HG03439 (cell line): ENCODE data around the gene THAP4.
A peak's percentile ranks its signal among the peaks of the same experiment; 100 is the strongest.

Experiments
- ATAC-seq: cut with Tn5 transposase; IDR thresholded peaks from one replicate; pipeline ENCODE4 v1.9.1; 2021; ENCODE audit warnings: mild to moderate bottlenecking, moderate library complexity; ENCODE audit not compliant: unreplicated experiment

Gene THAP4, protein sequence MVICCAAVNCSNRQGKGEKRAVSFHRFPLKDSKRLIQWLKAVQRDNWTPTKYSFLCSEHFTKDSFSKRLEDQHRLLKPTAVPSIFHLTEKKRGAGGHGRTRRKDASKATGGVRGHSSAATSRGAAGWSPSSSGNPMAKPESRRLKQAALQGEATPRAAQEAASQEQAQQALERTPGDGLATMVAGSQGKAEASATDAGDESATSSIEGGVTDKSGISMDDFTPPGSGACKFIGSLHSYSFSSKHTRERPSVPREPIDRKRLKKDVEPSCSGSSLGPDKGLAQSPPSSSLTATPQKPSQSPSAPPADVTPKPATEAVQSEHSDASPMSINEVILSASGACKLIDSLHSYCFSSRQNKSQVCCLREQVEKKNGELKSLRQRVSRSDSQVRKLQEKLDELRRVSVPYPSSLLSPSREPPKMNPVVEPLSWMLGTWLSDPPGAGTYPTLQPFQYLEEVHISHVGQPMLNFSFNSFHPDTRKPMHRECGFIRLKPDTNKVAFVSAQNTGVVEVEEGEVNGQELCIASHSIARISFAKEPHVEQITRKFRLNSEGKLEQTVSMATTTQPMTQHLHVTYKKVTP

DNA sequence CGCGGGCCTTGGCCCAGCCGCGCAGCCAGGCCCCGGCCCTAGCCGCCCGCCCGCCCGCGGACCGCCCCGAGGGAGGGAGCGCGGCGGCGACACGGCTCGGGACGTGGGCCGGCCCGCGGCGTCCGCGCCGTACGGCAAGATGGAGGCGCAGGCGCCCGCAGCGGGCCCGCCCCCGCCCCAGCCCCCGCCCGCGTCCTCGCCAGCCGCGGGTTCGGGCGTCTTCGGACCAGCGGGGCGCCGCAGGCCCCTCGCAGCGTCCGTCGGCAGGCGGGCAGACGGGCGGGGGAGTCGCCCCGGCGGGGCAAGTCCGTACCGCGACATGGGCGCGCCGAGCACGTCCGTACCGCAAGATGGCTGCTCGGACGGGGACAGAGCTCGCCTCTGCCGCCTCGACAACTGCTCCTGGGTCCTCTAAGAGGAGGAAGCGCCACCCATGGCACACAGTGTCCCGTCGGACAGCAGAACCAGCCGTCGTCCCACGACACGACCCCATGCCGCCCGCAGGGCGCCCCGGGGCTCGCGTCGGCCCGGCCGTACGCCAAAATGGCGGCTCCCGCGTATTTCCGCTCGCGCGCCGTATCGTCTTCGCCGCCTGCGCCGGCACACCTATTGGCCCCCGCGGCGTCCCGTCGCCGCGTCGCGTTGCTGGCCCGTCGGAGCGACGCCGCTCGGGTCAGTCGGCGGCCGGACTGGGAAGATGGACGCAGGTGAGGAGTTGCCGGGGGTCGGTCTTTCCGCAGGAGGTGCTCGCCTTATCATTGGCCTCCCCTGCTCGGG is at the start of gene THAP4, which contains the start of gene ATG4B:
Gene THAP4, minus strand, starts transcription at position 141 of the 777 bp plus-strand sequence. CDS start 141 bp downstream, outside the sequence.
Gene ATG4B, plus strand, starts transcription at position 676 of the 777 bp plus-strand sequence. Its CDS starts 22 bp downstream, at position 698.
- ATAC-seq: peak; percentile 69

DNA sequence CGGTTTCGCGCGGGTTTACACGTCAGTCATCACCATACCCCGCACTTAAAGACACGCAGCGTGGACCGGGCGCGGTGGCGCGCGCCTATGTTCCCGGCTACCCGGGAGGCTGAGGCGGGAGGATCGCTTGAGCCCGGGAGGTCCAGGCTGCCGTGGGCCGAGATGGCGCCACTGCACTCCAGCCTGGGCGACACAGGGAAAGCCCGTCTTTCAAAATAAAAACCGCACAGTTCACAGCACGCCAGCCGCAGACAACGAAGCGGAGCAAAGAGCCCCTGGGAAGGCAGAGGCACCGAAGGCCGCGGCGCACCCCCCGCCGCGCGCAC is 49.3 kb upstream of the THAP4 start:
- ATAC-seq: peak; percentile 25

DNA sequence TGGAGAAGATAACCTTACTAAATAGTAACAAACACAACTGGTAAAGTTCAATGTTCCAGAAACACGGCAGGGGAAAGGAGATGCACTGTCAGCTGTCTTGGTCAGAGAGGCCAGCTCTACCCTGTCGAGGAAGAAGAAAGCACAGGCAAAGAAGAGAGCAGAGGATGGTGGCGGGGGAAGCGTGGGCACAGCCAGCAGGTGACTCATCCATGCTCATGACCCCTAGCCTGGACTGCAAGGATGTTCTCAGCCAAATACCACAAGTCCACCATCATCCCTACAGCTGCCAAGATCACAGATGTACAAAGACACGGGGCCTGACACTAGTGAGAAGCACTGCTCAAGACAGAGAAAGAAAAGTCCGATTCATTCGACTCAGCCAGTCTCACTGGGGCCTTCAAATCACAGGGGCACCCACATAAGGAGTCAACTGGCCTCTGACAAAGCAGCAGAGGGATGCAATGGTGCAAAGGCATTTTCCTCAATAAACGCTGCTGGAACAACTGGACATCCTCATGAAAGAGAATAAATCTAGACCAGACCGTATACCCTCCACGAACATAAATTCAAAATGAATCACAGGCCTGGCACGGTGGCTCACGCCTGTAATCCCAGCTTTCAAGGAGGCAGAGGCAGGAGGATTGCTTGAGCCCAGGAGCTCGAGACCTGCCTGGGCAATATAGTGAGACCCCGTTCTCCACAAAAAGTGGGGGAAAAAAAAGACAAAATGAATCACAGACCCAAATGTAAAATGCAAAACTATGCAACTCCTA is 44.1 kb upstream of the THAP4 start:
- no peak for ATAC-seq

DNA sequence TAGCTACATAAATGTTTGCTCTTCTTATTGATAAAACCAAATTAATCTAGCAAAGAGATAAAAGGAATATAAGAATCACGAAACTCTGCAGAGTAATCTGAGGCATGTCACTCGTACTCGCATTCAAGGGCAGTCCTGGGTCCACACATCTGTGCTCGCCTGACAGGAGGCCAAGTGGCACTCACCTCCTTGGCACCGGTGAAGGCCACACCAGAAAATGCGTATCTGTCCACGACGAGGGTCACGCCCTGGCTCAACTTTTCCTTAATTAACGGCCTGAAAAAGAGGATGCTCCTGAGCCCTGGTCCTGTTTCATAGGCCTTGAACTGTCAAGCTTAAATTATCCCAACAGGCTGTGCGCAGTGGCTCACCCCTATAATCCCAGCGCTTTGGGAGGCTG is 43.1 kb upstream of the THAP4 start:
- no peak for ATAC-seq

DNA sequence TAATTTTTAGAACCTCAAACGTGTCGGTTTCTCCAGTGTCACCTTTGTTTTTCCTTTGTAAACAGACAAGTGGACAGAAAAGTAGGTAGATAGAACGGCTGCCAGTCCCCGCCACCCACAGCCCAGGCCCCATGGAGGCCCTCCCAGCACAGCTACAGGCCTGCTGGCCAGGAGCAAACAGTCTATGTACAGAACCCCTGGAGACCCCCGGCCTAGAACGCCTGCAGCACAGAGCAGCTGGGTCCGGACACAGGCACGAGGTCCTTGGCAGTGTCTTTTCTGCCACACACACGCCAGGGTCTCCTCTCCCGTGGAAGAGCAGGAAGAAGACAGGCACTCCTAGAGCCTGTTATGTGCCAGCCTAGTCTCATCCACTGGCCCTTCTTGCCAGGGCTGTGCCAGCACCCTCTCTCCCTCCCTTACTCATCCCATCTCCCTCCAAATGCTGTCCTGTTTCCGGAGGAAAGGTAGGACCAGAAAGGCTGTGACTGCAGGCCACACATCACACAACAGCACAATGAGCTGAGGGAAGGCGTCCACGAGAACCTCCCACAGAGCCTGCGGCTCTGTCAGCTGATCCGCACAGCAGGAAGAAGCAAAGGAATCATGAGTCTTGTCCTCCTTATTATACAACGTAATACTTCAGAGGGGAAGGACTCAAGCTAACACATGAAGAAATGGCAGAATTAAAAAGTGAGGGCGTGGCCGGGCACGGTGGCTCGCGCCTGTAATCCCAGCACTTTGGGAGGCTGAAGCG is 42.0 kb upstream of the THAP4 start:
- no peak for ATAC-seq

DNA sequence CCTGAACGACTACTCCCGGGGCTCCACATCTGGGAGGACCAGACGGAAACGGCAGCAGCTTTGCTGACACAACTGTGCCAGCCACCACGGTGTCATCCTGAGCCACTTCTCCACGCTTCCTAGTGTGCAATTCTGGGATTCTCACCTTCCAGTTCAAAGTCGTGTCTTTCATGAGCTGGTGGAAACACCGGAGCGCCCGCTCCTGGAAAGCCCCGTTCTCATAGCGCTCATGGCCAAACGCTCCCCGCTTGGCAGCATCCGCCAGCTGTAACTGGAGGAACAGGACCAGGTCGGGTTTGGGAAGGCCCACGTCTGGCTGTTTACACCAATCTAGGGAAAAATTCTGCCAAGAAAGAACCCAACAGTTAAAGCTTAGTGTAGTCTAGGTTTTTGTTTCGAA is 41.3 kb upstream of the THAP4 start:
- no peak for ATAC-seq

DNA sequence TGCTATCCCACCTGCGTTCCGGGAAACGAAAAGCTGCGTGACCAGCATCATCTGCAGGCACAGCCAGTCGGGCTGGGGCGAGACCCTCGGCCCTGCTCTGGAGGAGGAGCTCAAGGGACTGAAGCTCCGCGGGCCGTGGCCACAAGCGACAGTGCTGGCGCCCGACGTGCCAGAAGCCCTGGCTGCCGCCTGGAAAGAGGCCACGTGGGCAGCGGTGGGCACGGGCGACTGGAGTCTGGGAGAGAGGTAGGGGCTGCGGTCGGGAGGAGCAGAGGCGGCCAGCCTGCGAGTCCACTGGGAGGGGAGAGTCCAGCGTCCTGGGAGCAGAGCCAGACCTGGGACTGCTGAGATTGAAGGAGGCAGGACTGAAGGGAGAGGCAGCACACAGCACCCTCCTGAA is 40.4 kb upstream of the THAP4 start:
- no peak for ATAC-seq

DNA sequence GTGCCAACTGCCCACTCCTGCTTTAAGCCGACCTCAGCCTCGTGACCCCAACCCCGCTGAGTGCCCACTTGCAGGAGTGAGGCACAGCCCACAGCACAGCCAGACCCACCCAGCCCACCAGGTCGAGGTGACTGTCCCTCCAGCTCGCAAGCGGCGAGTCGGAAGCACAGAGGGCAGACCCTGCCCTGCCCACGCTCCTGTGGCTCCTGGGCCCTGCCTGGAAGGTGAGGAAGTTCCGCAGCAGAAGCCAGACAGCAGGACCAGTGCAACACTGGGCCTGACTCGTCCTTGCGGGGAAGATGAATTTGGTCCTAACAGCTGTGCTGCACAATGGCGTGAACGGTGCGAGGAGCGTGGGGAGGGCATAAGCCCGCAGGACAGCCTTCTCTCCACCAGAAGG is 39.7 kb upstream of the THAP4 start:
- ATAC-seq: no peak

DNA sequence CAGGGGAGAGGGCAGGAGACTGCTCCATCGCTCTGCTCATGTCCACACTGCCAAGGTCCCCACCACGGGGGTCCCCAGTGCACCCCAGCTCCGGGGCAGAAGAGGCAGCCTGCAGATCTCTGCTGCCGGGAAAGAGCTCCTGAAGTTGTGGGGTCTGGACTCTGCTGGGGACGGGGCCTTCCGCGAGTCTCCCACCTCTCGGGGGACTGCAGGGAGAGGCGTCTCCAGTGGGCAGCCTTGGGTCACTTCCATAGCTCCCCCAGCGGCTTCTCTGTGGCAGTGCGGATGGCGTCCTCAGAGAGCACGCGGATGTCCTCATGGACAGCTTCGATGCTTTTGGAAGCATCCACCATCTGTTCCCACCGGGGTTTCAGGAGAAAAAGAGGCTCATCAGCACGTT is 38.9 kb upstream of the THAP4 start:
- ATAC-seq: no peak

DNA sequence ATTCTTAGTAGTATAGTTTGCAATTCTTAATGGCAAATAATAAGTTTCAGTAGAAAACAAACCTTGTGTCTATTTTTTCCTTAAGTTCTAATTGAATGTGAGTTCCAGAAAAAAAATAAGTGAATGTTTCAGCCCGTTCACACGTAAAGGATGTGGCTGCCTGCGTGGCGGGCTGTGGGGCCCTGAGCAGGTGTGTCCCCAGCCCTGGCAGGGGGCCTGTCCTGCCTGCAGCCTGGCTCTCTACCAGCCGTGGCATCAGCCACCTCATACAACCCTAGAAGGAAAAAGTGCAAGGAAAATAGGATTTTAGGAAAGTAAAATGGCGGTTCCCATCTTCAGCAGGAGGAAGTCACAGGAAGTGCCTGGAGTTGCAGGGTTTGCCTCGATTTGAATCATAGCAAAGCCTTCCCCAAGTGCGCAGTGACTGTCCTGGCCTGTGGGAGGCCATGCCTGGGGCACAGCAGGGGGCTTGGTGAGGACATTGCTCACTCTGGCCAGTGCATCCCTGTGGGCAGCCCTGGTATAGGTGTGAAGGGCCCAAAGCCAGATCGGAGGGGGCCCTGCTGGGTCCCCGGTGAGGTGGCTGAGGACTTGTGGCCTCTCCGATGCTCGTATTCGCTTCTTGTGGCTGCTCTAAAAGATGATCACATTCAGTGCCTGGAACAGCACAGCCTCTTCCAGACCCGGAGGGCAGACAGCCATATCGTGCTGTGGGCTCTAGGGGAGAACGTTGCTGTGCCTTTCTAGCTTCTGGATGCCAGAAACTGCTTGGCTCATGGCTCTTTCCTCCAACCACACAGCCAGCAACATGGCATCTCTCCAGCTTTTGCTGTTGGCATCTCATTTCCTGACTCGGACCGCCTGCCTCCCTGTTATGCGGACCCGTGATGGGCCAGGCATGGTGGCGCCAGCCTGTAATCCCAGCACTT is 37.1 kb upstream of the THAP4 start:
- ATAC-seq: no peak

DNA sequence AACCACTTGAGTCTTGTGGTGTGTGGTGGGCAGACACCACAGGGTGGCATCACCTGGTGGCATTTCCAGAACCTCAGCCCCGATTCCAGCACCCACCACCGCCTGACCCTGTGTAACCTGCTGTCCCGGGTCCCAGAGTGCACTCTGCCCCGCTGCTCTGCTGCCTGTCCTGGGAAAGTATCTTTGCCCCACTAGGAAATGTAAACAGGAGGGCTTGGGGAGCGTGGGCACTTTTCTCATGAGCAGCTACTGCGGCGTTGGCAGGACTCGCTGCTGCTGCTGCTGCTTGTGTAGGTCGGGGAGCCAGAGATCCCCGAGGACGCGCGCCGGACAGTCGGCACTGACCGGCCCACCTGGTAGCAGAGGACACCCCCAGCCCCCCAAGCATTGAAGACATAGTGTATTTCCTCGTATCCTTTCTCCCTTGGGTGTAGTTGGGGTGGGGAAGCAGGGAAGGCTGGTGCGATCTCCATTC is 36.3 kb upstream of the THAP4 start:
- no peak for ATAC-seq

DNA sequence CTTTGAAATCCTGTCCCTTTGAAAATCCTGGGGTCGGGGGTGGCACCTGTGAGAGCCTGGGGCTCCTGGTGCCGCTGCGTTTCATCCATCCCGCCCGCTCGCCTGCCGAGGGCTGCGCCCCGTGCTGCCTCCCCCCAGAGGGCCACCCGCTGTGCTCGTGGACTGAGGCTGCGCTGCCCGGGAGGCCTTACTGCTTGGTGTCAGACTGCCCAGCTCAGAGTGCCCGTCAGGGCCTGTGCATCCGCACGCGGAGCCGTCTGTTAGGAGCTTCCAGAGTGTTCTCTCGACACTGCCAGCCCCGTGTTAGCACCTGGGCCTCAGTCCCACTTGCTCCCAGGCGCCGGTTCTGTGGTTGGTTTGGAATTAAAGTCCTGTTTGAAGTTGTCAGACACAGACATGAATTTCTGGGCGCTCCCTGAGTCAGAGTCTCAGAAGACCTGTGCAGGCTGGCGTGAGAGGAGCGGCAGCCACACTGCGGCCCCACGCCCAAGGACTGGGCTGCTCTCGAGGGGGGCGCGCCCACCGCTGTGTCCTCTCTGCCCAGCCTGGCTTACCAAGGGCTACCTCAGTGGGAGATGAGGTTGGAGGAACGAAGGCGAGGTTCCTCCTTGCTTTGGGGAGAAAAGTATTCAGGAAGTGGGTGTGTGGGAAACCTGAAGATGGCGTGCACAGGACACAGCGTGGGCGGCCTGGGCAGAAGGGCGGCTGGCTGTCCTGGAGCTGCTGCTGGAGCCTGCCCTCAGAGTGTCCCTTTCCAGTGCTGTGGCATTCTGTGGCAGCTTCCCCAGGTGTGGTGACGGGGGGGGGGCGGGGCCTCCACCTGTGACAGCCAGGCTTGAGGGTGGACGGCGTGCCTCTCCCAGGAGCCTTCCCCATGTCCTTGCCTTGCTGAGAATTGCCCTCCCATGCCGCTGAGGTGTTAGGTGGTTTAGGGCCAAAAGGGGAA is 35.6 kb upstream of the THAP4 start:
- no peak for ATAC-seq

DNA sequence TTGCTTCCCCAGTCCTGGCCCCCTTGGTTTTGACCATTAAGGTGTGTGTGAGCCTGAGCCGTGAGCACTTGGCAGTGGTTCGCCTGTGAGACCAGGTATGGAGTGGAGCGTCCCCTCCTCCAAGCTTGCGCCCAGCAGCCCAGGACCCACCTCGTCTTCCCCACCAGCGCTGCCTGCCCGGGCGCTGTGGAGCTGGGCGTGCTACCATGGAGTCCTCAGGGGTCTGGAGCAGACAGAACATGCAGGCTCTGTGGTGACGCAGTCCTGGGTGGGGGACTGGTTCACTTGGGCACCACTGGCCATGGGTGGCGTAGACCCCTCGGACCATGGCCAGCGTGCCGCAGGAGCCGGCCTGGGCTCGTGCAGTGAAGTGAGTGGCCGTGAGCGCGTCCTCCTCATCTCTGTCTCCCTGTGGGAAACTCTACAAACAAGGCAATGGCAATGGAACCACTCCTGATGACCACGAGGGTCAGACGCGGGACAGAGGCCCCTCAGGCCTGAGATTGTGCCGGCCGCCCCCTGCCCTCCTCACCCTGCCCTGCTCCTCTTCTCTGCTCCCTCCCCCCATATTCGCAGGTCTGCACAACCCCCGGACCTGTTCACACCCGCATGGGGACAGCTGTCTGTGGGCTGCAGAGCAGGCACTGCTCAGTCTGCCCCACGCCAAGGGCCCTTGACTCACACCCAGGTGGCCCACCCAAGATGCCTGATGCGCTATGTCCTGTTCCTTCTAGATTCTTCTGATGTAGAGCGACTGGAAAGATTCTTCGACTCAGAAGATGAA is 34.7 kb upstream of the THAP4 start:
- ATAC-seq: no peak

DNA sequence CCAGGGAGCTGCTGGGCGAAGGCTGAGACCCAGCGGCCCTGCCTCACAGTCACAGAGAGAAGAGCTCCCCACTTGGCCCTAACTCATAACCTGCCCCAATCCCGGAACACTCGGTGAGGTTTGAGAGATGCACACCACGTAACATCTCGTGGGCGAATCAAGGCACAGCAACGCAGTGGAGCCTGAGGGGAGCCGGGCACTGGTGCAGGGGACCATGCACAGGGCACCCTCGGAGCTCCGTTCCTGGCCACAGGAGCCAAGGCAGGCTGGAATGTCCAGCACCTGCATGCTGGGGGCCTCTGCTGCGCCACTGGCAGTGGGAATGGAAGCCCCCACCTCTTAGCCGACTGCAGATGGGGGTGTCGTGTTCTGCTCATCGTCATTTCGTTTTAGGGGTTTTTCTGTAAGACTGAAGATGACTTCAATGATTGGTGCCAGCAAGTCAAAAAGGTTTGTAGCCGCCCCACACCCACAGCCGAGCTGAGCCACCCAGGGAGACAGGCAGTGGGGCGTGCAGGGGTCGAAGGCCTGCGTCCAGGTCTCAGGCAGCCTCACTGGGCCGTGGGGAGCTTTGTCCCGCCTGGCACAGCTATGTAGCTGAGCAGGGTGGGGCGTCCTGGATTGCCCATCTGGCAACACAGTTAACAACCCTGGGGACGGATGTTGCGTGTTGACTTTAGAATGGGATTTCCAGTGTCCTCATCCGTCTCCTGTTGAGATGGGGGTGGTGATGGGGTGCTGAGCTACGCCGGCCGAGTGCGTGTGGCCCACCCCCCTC is 33.6 kb upstream of the THAP4 start:
- ATAC-seq: no peak

DNA sequence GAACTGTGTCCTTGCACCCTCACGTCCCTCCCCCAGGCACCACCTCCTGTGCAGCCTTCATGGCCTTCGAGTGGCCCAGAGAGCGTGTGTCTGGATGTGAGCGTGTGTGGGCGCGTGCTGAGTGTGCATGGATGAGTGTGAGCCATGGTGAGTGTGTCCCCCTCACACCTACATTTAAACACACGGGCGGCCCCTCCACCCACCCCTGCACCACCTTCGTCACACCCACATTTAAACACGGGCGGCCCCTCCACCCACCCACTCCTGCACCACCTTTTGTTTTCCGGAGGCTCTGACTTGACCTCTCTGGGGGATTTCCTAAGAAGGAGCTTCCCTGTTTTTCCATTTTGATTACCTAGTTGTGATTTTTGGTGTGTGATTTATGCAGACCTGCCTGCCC is 31.9 kb upstream of the THAP4 start:
- ATAC-seq: no peak

DNA sequence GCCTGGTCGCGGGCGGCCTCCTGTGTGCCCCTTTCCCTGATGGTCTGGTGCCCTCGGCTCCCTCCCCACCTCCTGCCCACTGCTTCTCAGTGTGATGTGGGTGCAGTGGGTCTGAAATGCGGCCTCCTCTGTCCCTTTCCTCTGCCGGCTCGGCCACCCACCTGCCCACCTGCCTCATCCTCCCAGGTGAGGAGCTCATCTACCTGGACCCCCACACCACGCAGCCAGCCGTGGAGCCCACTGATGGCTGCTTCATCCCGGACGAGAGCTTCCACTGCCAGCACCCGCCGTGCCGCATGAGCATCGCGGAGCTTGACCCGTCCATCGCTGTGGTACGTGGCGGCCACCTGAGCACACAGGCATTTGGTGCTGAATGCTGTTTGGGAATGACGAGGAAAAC is 31.4 kb upstream of the THAP4 start:
- no peak for ATAC-seq
